SK-N-SH (cell line): Measurements from ENCODE around the gene TCP1. TPM values are rescaled to one million over a fixed set of nuclear protein-coding genes. Genes with fewer than 3 reads are reported as not detected.

Experiments used
- CTCF ChIA-PET: fragments of 300-600, 350-600 bp; formaldehyde crosslinking; extraction: SDS; loops from one replicate; lab custom pipeline; 2021; lab: Yijun Ruan, JAX
- POLR2A ChIA-PET: fragments of 350-600 bp; sonication (Branson Sonifier 250); formaldehyde crosslinking; extraction: SDS; loops from one replicate; lab custom pipeline; 2020; ENCODE audit warnings: antibody characterized with exemption, inconsistent platforms; lab: Yijun Ruan, JAX
- DNase-seq: peaks from one replicate; pipeline ENCODE4 v3.0.0; 2012
- H2AFZ ChIP-seq: fragments of 200-600 bp; sonication (generic); 2 replicates; pipeline ENCODE4 v1.8.1; 2016; ENCODE audit warnings: antibody characterized with exemption, mild to moderate bottlenecking, low read depth
- H3F3A ChIP-seq: fragments of 200-600 bp; sonication (generic); replicated peaks from 2 replicates; pipeline ENCODE3; 2016; ENCODE audit warnings: antibody characterized with exemption, mild to moderate bottlenecking; ENCODE audit not compliant: insufficient read depth
- H3K27ac ChIP-seq, 2 experiments: fragments of 200-500 bp in 1 of 2; fragments of 200-600 bp in 1 of 2; sonication (Bioruptor generic) in 1 of 2; sonication (generic), shearing (Covaris generic) in 1 of 2; 2 replicates each; pipeline versions ENCODE4 v1.5.1 to v1.6.1; 2014 to 2016; ENCODE audit warnings: low read depth in 2 of 2, inconsistent platforms in 1 of 2, low read length in 1 of 2, mild to moderate bottlenecking in 1 of 2, mixed read lengths in 1 of 2
- H3K27me3 ChIP-seq: fragments of 200-600 bp; sonication (generic), shearing (Covaris generic); 2 replicates; pipeline ENCODE4 v1.6.1; 2016; ENCODE audit warnings: mixed run types; ENCODE audit not compliant: insufficient read depth
- H3K36me3 ChIP-seq, 2 experiments: fragments of 200-500 bp in 1 of 2; fragments of 200-600 bp in 1 of 2; sonication (Bioruptor generic) in 1 of 2; sonication (generic) in 1 of 2; replicated peaks in 1 of 2; 2 replicates each; pipeline versions ENCODE3 to v1.5.1; 2014 to 2016; ENCODE audit warnings: low read length in 1 of 2, mild to moderate bottlenecking in 1 of 2; ENCODE audit not compliant: insufficient read depth in 2 of 2, control insufficient read depth in 1 of 2
- H3K4me1 ChIP-seq, 2 experiments: fragments of 200-500 bp in 1 of 2; fragments of 200-600 bp in 1 of 2; sonication (Bioruptor generic) in 1 of 2; sonication (generic), shearing (Covaris generic) in 1 of 2; 2 replicates each; pipeline versions ENCODE4 v1.5.1 to v1.6.1; 2014 to 2016; ENCODE audit warnings: low read depth in 1 of 2, low read length in 1 of 2, mixed run types in 1 of 2; ENCODE audit not compliant: insufficient read depth in 2 of 2, control insufficient read depth in 1 of 2
- H3K4me2 ChIP-seq: fragments of 200-600 bp; sonication (generic), shearing (Covaris generic); 2 replicates; pipeline ENCODE4 v1.6.1; 2017; ENCODE audit warnings: mixed run types
- H3K4me3 ChIP-seq, 2 experiments: fragments of 200-500 bp in 1 of 2; fragments of 200-600 bp in 1 of 2; sonication (Bioruptor generic) in 1 of 2; sonication (generic), shearing (Covaris generic) in 1 of 2; 2 replicates each; pipeline versions ENCODE4 v1.5.1 to v1.8.1; 2014 to 2016; ENCODE audit warnings: low read depth in 2 of 2, inconsistent platforms in 1 of 2, low read length in 1 of 2, mild to moderate bottlenecking in 1 of 2, mixed read lengths in 1 of 2, moderate library complexity in 1 of 2
- H3K79me2 ChIP-seq: fragments of 200-600 bp; sonication (generic); 2 replicates; pipeline ENCODE4 v1.8.1; 2017; ENCODE audit warnings: mild to moderate bottlenecking; ENCODE audit not compliant: insufficient read depth
- H3K9ac ChIP-seq: fragments of 200-600 bp; sonication (generic); 2 replicates; pipeline ENCODE4 v1.6.1; 2017; ENCODE audit warnings: mixed run types
- H3K9me2 ChIP-seq: fragments of 200-600 bp; sonication (generic); 2 replicates; pipeline ENCODE4 v1.6.1; 2017; ENCODE audit warnings: mixed run types
- H3K9me3 ChIP-seq: fragments of 200-600 bp; sonication (generic); 2 replicates; pipeline ENCODE4 v1.6.1; 2017; ENCODE audit warnings: mixed run types, mild to moderate bottlenecking, moderate library complexity
- H4K20me1 ChIP-seq: fragments of 200-600 bp; sonication (generic); 2 replicates; pipeline ENCODE4 v1.6.1; 2017; ENCODE audit warnings: mild to moderate bottlenecking, mixed run types; ENCODE audit not compliant: insufficient read depth
- CTCF ChIP-seq: fragments of 200-600 bp; sonication (generic); IDR thresholded peaks from 2 replicates; pipeline ENCODE4 v1.6.1; 2017; ENCODE audit warnings: antibody characterized with exemption, mild to moderate bottlenecking, moderate library complexity
- ELF1 ChIP-seq: IDR thresholded peaks from 2 replicates; pipeline ENCODE4 v1.4.0; 2012
- EP300 ChIP-seq, 2 experiments: IDR thresholded peaks; 2 replicates each; pipeline versions ENCODE4 v1.4.0 to v1.6.1; 2012; ENCODE audit warnings: borderline replicate concordance in 1 of 2, low read depth in 1 of 2, low read length in 1 of 2
- EZH2phosphoT487 ChIP-seq: fragments of 200-600 bp; sonication (generic); IDR thresholded peaks from 2 replicates; pipeline ENCODE4 v1.6.1; 2017; ENCODE audit warnings: low read depth, mixed run types, mild to moderate bottlenecking, antibody characterized with exemption, moderate library complexity, borderline replicate concordance
- FOSL2 ChIP-seq: IDR thresholded peaks from 2 replicates; pipeline ENCODE4 v1.4.0; 2012; ENCODE audit warnings: low read depth, mild to moderate bottlenecking, moderate library complexity, borderline replicate concordance
- FOXM1 ChIP-seq: IDR thresholded peaks from 2 replicates; pipeline ENCODE4 v1.4.0; 2012; ENCODE audit warnings: low read depth, mild to moderate bottlenecking
- GABPA ChIP-seq: IDR thresholded peaks from 2 replicates; pipeline ENCODE4 v1.4.0; 2012; ENCODE audit warnings: low read depth, mild to moderate bottlenecking
- GATA2 ChIP-seq: sonication (generic); formaldehyde crosslinking; IDR thresholded peaks from 2 replicates; pipeline ENCODE4 v1.5.0; 2020; ENCODE audit warnings: mild to moderate bottlenecking, missing genetic modification reagents
- IRF3 ChIP-seq: fragments of 150-350 bp; IDR thresholded peaks from 2 replicates; pipeline ENCODE4 v1.6.1; 2016; ENCODE audit warnings: mild to moderate bottlenecking, low read depth, low read length
- MAX ChIP-seq: IDR thresholded peaks from 2 replicates; pipeline ENCODE4 v1.4.0; 2012; ENCODE audit warnings: low read depth
- MEF2A ChIP-seq: IDR thresholded peaks from 2 replicates; pipeline ENCODE4 v1.4.0; 2012; ENCODE audit warnings: low read depth, borderline replicate concordance
- MXI1 ChIP-seq: IDR thresholded peaks from 2 replicates; pipeline ENCODE4 v1.6.1; 2012; ENCODE audit warnings: mild to moderate bottlenecking, low read depth, low read length, improper control_type of control experiment
- NFIC ChIP-seq: IDR thresholded peaks from 2 replicates; pipeline ENCODE4 v1.4.0; 2012; ENCODE audit warnings: borderline replicate concordance
- NRF1 ChIP-seq: IDR thresholded peaks from 2 replicates; pipeline ENCODE4 v1.6.1; 2012; ENCODE audit warnings: low read depth, mild to moderate bottlenecking, low read length
- RCOR1 ChIP-seq: fragments of 150-350 bp; IDR thresholded peaks from 2 replicates; pipeline ENCODE4 v1.6.1; 2017; ENCODE audit warnings: antibody characterized with exemption, low read length
- REST ChIP-seq: IDR thresholded peaks from 2 replicates; pipeline ENCODE4 v1.6.1; 2012; ENCODE audit warnings: mild to moderate bottlenecking, low read depth, low read length, moderate library complexity
- RFX5 ChIP-seq: IDR thresholded peaks from 2 replicates; pipeline ENCODE4 v1.6.1; 2012; ENCODE audit warnings: mild to moderate bottlenecking, improper control_type of control experiment, low read length
- RXRA ChIP-seq: IDR thresholded peaks from 2 replicates; pipeline ENCODE4 v1.4.0; 2012; ENCODE audit warnings: low read depth, mild to moderate bottlenecking, borderline replicate concordance
- USF1 ChIP-seq: IDR thresholded peaks from 2 replicates; pipeline ENCODE4 v1.4.0; 2012; ENCODE audit warnings: low read depth, borderline replicate concordance
- YY1 ChIP-seq: IDR thresholded peaks from 2 replicates; pipeline ENCODE4 v1.4.0; 2012; ENCODE audit warnings: low read depth, mild to moderate bottlenecking
- ZBTB33 ChIP-seq: IDR thresholded peaks from 2 replicates; pipeline ENCODE4 v1.4.0; 2012; ENCODE audit warnings: low read depth, borderline replicate concordance
- WGBS: methylation state at CpG from one replicate; pipeline ENCODE4 v1.1.6; 2017; ENCODE audit warnings: low lambda C conversion rate; 5-methylcytosine and 5-hydroxymethylcytosine counted together
- polyA plus RNA-seq, 3 experiments: library from polyadenylated mRNA; depleted of rRNA; stranded (reverse); fragments of >200 nt; gene quantifications; 2 replicates each; pipeline ENCODE4 v1.2.3, GENCODE V29; 2012

The TCP1 gene
- polyA plus RNA-seq, 1 of the 3 experiments (the other 2 are of a cell fraction), result 154 TPM

GRCh38 chr6:159809149-159809548 lies 19.7 kb upstream of the TCP1 start (continued):
- no peak for TF ChIP-seq NFIC
- no peak for TF ChIP-seq CTCF
- no peak for TF ChIP-seq MEF2A
- no peak for TF ChIP-seq GABPA

- Histone ChIP-seq H3K9me3 (no peaks in the 10 kb centered on the region), H3F3A (no peaks in the 10 kb centered on the region), H3K4me3 (no peak overlapping the region), H3K27me3 (no peaks in the 10 kb centered on the region), H3K27ac (no peak overlapping the region), H4K20me1 (no peaks in the 10 kb centered on the region), H3K9ac (no peak overlapping the region), H2AFZ (no peak overlapping the region), H3K9me2 (no peaks in the 10 kb centered on the region), H3K4me1 (no peaks in the 10 kb centered on the region), H3K79me2 (no peaks in the 10 kb centered on the region), H3K4me2 (no peak overlapping the region), H3K36me3 (no peaks in the 10 kb centered on the region)
- POLR2A ChIA-PET, result no interaction called here
- 70% methylated on average over 6 of the region's 6 CpGs for WGBS
- CTCF ChIA-PET, result no interaction called here
- TF ChIP-seq MAX, result no peak
- no peak for TF ChIP-seq YY1
- no peak for TF ChIP-seq USF1
- no peak for TF ChIP-seq MXI1
- no peak for TF ChIP-seq ZBTB33
- no peak for TF ChIP-seq FOSL2
- no peak for TF ChIP-seq ELF1
- no peak for TF ChIP-seq NRF1
- no peak for TF ChIP-seq REST
- no peak for TF ChIP-seq IRF3
- no peak for TF ChIP-seq RFX5
- no peak for TF ChIP-seq EP300 (IDR thresholded peaks at IDR 0.05; ENCODE audit: borderline replicate concordance in 1 of 2, low read depth in 1 of 2, low read length in 1 of 2)
- TF ChIP-seq EZH2phosphoT487, result no peak
- no peak for TF ChIP-seq RCOR1
- TF ChIP-seq RXRA, result no peak
- TF ChIP-seq MEF2A, result no peak
- TF ChIP-seq FOXM1, result no peak
- TF ChIP-seq GATA2 (CRISPR knock-in tag), result no peak
- no peak for DNase-seq
Measured at GRCh38 chr6:159808647-159809046, 19.2 kb upstream of the TCP1 start.
